CD4-positive, CD25-positive, alpha-beta regulatory T cell (primary cell): ENCODE measurements around the gene OOSP4A. TPM values are rescaled to one million over a fixed set of nuclear protein-coding genes. Genes with fewer than 3 reads are reported as not detected.

Experiments
- ATAC-seq, 2 donors: fragments of 150-1000 bp; cut with Tn5 transposase; one replicate each; pipeline ENCODE4 v1.10.0; 2021; ENCODE audit warnings: low read depth in 2 of 2, moderate number of reproducible peaks in 2 of 2, moderate library complexity in 1 of 2
- DNase-seq, 3 donors: peaks; one replicate each; pipeline versions ENCODE4 v3.0.0 to v3.0.0-alpha.2; 2012 to 2022; ENCODE audit warnings: mixed read lengths in 1 of 3
- H3K27ac ChIP-seq: one replicate; pipeline ENCODE4 v1.7.0; 2013; ENCODE audit warnings: mild to moderate bottlenecking, low read length; ENCODE audit not compliant: insufficient read depth, poor library complexity, severe bottlenecking
- H3K27me3 ChIP-seq: one replicate; pipeline ENCODE4 v1.7.0; 2013; ENCODE audit warnings: low read length; ENCODE audit not compliant: control insufficient read depth, insufficient read depth
- H3K36me3 ChIP-seq: one replicate; pipeline ENCODE4 v1.7.0; 2013; ENCODE audit warnings: mild to moderate bottlenecking, low read length, moderate library complexity; ENCODE audit not compliant: control insufficient read depth, insufficient read depth
- H3K4me1 ChIP-seq: 2 replicates; pipeline ENCODE4 v1.7.0; 2013; ENCODE audit warnings: mild to moderate bottlenecking, low read length; ENCODE audit not compliant: insufficient read depth, control insufficient read depth, poor library complexity, severe bottlenecking
- H3K4me3 ChIP-seq: one replicate; pipeline ENCODE4 v1.7.0; 2013; ENCODE audit warnings: low read depth, mild to moderate bottlenecking, low read length, moderate library complexity
- H3K9me3 ChIP-seq, 2 experiments: 1 replicate in 1 of 2; 2 replicates in 1 of 2; pipeline ENCODE4 v1.7.0; 2013; ENCODE audit warnings: low read length in 2 of 2, mild to moderate bottlenecking in 1 of 2, moderate library complexity in 1 of 2; ENCODE audit not compliant: control insufficient read depth in 2 of 2
- H3K27ac Mint-ChIP-seq, 3 donors: one replicate each; pipeline ENCODE4 v1.8.0; 2020 to 2022; ENCODE audit warnings: mild to moderate bottlenecking in 3 of 3, mixed read lengths in 3 of 3, moderate library complexity in 2 of 3
- H3K27me3 Mint-ChIP-seq: one replicate; pipeline ENCODE4 v1.8.0; 2022; ENCODE audit warnings: mild to moderate bottlenecking, mixed read lengths
- H3K36me3 Mint-ChIP-seq: one replicate; pipeline ENCODE4 v1.8.0; 2020; ENCODE audit warnings: mixed read lengths
- H3K4me1 Mint-ChIP-seq, 4 donors: one replicate each; pipeline ENCODE4 v1.8.0; 2020 to 2022; ENCODE audit warnings: mixed read lengths in 4 of 4, mild to moderate bottlenecking in 1 of 4
- H3K4me3 Mint-ChIP-seq, 4 donors: one replicate each; pipeline ENCODE4 v1.8.0; 2020 to 2022; ENCODE audit warnings: mild to moderate bottlenecking in 4 of 4, mixed read lengths in 4 of 4, moderate library complexity in 3 of 4
- H3K9me3 Mint-ChIP-seq, 7 donors: one replicate each; pipeline ENCODE4 v1.8.0; 2020 to 2022; ENCODE audit warnings: mixed read lengths in 7 of 7, mild to moderate bottlenecking in 3 of 7, moderate library complexity in 2 of 7
- polyA plus RNA-seq, 4 donors: library from polyadenylated mRNA; unstranded; fragments of 300-500 nt; fragmentation: Illumina TruSeq; gene quantifications; one replicate each; pipeline ENCODE4 v1.2.3, GENCODE V29; 2021
- total RNA-seq: library from RNA; stranded (reverse); gene quantifications from one replicate; pipeline ENCODE4 v1.2.3, GENCODE V29; 2022

OOSP4A gene
- total and polyA plus RNA-seq, 5 donors from 2014 or later = not detected

DNA sequence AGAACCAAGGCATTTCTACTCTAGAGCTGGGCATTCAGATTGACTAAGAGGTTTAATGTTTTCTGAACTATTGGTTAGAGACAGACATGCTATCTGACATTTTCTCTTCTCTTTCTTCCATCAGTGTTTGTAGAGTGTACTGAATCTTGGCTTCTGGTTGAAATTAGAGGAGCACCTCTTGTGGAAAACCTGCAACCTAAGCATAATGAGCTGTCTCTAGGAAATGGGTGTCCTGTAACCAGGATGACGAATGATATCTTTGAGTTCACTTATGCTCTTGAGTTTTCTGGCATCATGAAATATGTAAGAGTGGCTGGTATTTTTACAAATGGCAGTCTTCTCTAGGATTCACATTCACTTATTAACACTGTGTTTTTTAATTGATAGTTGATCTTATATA is 19.4 kb downstream of the OOSP4A start:
- H3K4me3 ChIP-seq = no peak overlapping the region
- H3K9me3 Mint-ChIP-seq = peaks cover 0 to 1% (median 0%) of the 10 kb centered on the region in 7 donors
- peaks cover 9% of the 10 kb centered on the region for H3K27me3 Mint-ChIP-seq
- no peak overlapping the region for H3K27ac Mint-ChIP-seq
- H3K4me1 Mint-ChIP-seq = no peaks in the 10 kb centered on the region
- H3K27me3 ChIP-seq = peaks cover 2% of the 10 kb centered on the region
- DNase-seq (no peak), ATAC-seq (no peak)
- no peak overlapping the region for H3K4me3 Mint-ChIP-seq
- no peak overlapping the region for H3K27ac ChIP-seq
- no peaks in the 10 kb centered on the region for H3K36me3 ChIP-seq
- no peaks in the 10 kb centered on the region for H3K4me1 ChIP-seq
- H3K36me3 Mint-ChIP-seq = no peaks in the 10 kb centered on the region
- H3K9me3 ChIP-seq = no peaks in the 10 kb centered on the region

DNA sequence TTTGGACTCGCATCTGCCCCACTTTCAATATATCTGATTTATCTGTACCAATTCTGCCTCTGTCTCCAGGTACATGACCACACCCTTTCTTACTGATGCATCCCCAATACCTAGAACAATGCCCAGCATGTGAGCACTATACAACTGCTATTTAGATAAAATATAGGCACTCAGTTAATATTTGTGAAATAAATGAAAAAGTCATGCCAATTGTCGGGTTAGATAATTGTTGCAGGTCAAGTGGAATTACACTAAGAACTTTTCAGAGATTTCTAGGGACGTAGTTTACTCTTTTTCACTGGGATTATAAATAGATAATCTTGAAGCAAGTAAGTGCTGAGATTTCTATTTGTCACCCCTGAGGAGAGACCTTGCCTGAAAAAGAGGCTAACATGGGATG is 20.5 kb downstream of the OOSP4A start:
- H3K27ac ChIP-seq = no peak overlapping the region
- DNase-seq (no peak), ATAC-seq (no peak)
- H3K27ac Mint-ChIP-seq = no peak overlapping the region
- H3K4me3 Mint-ChIP-seq = no peak overlapping the region
- H3K9me3 Mint-ChIP-seq = peaks cover 0 to 6% (median 0%) of the 10 kb centered on the region in 7 donors
- peaks cover 3% of the 10 kb centered on the region for H3K27me3 Mint-ChIP-seq
- no peaks in the 10 kb centered on the region for H3K36me3 Mint-ChIP-seq
- no peaks in the 10 kb centered on the region for H3K9me3 ChIP-seq
- H3K27me3 ChIP-seq = peaks cover 2% of the 10 kb centered on the region
- no peak overlapping the region for H3K4me3 ChIP-seq
- H3K4me1 ChIP-seq = no peaks in the 10 kb centered on the region
- H3K36me3 ChIP-seq = no peaks in the 10 kb centered on the region
- no peaks in the 10 kb centered on the region for H3K4me1 Mint-ChIP-seq

DNA sequence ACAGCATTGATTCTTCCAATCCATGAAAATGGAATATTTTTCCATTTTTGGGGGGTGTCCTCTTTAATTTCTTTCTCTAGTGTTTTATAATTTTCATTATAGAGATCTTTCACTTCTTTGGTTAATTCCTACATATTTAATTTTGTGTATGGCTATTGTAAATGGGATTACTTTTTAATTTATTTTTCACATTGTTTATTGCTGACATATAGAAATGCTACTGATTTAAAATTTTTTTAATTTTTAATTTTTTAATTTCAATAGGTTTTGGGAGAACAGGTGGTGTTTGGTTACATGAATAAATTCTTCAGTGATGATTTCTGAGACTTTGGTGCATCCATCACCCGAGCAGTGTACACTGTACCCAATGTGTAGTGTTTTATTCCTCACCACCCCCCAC is 26.6 kb downstream of the OOSP4A start:
- DNase-seq = no peak
- H3K4me1 Mint-ChIP-seq = no peaks in the 10 kb centered on the region
- H3K36me3 Mint-ChIP-seq = no peaks in the 10 kb centered on the region
- Histone ChIP-seq H3K36me3 (no peaks in the 10 kb centered on the region), H3K4me3 (no peak overlapping the region), H3K9me3 (no peaks in the 10 kb centered on the region), H3K4me1 (no peaks in the 10 kb centered on the region), H3K27me3 (no peaks in the 10 kb centered on the region), H3K27ac (no peak overlapping the region)
- H3K9me3 Mint-ChIP-seq = peaks cover 0 to 16% (median 7%) of the 10 kb centered on the region in 7 donors
- no peak for ATAC-seq
- H3K4me3 Mint-ChIP-seq = no peak overlapping the region
- H3K27me3 Mint-ChIP-seq = no peaks in the 10 kb centered on the region
- no peak overlapping the region for H3K27ac Mint-ChIP-seq

DNA sequence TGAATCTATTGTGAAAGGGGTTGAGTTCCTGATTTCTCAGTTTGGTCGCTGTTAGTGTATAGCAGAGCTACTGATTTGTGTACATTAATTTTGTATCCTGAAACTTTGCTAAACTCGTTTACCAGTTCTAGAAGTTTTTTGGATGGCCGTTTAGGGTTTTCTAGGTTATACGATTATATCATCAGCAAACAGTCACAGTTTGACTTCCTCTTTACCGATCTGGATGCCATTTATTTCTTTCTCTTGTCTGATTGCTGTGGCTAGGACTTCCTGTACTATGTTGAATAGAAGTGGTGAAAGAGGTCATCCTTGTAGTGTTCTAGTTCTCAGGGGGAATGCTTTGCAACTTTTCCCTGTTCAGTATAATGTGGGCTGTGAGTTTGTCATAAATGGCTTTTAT is 28.6 kb downstream of the OOSP4A start:
- Mint-ChIP-seq H3K36me3 (no peaks in the 10 kb centered on the region), H3K9me3 (peaks cover 0 to 16% (median 7%) of the 10 kb centered on the region in 7 donors), H3K4me3 (no peak overlapping the region), H3K27me3 (no peaks in the 10 kb centered on the region), H3K27ac (no peak overlapping the region), H3K4me1 (no peaks in the 10 kb centered on the region)
- no peak for ATAC-seq
- no peak for DNase-seq
- no peaks in the 10 kb centered on the region for H3K27me3 ChIP-seq
- no peaks in the 10 kb centered on the region for H3K36me3 ChIP-seq
- H3K9me3 ChIP-seq = no peaks in the 10 kb centered on the region
- no peaks in the 10 kb centered on the region for H3K4me1 ChIP-seq
- H3K4me3 ChIP-seq = no peak overlapping the region
- H3K27ac ChIP-seq = no peak overlapping the region

DNA sequence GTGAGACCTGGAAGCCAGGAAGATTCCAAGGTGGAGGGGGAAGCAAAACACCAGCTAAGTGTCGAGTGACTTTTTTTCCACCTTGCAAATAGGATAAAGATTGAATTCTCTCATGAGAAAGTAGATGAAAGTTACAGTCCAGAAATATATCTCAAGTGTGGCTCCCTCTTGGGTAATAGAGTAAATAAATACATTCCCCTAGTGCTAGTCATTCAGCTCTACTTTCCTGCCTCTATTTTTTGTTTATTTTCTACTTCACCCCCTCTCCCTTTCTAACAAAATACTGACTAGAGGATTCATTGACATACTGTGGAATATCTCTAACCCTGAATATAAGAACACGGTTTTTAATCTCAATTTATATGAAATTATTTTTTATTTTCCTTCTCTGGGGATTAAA is 34.0 kb downstream of the OOSP4A start:
- Mint-ChIP-seq H3K27ac (no peak overlapping the region), H3K4me1 (no peaks in the 10 kb centered on the region), H3K36me3 (no peaks in the 10 kb centered on the region), H3K9me3 (peaks cover 0 to 3% (median 0%) of the 10 kb centered on the region in 7 donors), H3K4me3 (no peak overlapping the region), H3K27me3 (no peaks in the 10 kb centered on the region)
- ATAC-seq (no peak), DNase-seq (no peak)
- no peak overlapping the region for H3K4me3 ChIP-seq
- no peaks in the 10 kb centered on the region for H3K36me3 ChIP-seq
- no peaks in the 10 kb centered on the region for H3K9me3 ChIP-seq
- no peaks in the 10 kb centered on the region for H3K4me1 ChIP-seq
- H3K27ac ChIP-seq = no peak overlapping the region
- no peaks in the 10 kb centered on the region for H3K27me3 ChIP-seq

DNA sequence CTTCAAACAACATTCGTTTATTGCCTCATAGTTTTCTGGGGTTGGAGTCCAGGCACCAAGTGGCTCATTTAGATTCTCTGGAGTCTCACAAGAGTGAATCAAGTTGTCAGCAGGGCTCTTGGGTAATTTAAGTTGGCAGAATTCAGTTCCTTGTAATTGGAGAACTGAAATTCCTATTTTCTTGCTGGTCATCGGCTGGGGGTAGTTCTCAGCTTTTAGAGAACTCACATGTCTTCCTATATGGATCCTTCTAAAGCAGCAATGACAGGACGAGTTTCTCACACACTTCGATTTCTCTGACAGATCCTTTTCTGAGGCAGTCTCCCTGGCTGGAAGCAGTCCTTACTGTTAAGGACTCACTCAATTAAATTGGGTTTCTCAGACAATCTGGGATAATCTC is 35.9 kb downstream of the OOSP4A start:
- H3K9me3 ChIP-seq = no peaks in the 10 kb centered on the region
- ATAC-seq (no peak), DNase-seq (no peak)
- H3K4me1 ChIP-seq = no peaks in the 10 kb centered on the region
- Mint-ChIP-seq H3K27ac (no peak overlapping the region), H3K36me3 (no peaks in the 10 kb centered on the region), H3K4me1 (no peaks in the 10 kb centered on the region), H3K9me3 (peaks cover 0 to under 1% (median 0%) of the 10 kb centered on the region in 7 donors), H3K27me3 (no peaks in the 10 kb centered on the region), H3K4me3 (no peak overlapping the region)
- H3K36me3 ChIP-seq = no peaks in the 10 kb centered on the region
- no peak overlapping the region for H3K4me3 ChIP-seq
- H3K27ac ChIP-seq = no peak overlapping the region
- no peaks in the 10 kb centered on the region for H3K27me3 ChIP-seq

DNA sequence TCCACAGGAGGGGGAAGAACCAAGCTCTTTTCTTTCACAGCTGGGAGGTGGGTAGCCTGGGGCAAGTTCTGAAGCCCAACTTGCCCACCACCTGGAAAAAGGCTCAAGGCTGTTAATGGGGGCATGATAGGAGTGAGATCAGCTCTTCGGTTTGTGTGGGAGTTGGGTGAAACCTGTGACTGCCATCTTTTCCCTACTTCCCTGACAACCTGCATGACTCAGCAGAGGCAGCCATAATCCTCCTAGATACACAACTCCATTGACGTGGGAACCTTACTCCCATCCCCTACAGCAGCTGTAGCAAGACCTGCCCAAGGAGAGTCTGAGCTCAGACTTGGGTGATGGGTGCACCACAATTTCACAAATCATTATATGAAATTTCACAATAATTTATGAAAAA is 39.9 kb downstream of the OOSP4A start:
- Histone ChIP-seq H3K27me3 (no peaks in the 10 kb centered on the region), H3K36me3 (no peaks in the 10 kb centered on the region), H3K9me3 (no peaks in the 10 kb centered on the region), H3K4me1 (no peaks in the 10 kb centered on the region), H3K27ac (no peak overlapping the region), H3K4me3 (no peak overlapping the region)
- no peak for ATAC-seq
- no peak for DNase-seq
- Mint-ChIP-seq H3K4me3 (no peak overlapping the region), H3K36me3 (no peaks in the 10 kb centered on the region), H3K9me3 (peaks cover 0 to 2% (median 0%) of the 10 kb centered on the region in 7 donors), H3K27me3 (no peaks in the 10 kb centered on the region), H3K27ac (no peak overlapping the region), H3K4me1 (no peaks in the 10 kb centered on the region)

DNA sequence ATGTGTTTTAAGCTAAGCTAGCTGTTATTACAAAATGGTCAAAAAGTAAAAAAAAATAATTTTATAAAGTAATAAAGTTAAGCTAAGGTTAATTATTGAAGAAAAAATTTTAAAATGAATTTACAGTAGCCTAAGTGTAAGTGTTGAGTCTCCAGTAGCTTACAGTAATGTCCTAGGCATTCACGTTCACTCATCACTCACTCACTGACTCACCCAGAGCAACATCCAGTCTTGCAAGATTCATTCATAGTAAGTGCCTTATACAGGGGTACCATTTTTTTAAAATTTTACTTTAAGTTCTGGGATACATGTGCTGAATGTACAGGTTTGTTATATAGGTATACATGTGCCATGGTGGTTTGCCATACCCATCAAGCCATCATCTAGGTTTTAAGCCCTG is 41.5 kb downstream of the OOSP4A start:
- no peaks in the 10 kb centered on the region for H3K9me3 ChIP-seq
- Mint-ChIP-seq H3K27ac (no peak overlapping the region), H3K4me3 (no peak overlapping the region), H3K36me3 (no peaks in the 10 kb centered on the region), H3K4me1 (no peaks in the 10 kb centered on the region), H3K9me3 (peaks cover 0 to 2% (median 1%) of the 10 kb centered on the region in 7 donors), H3K27me3 (no peaks in the 10 kb centered on the region)
- H3K27me3 ChIP-seq = no peaks in the 10 kb centered on the region
- H3K27ac ChIP-seq = no peak overlapping the region
- no peaks in the 10 kb centered on the region for H3K36me3 ChIP-seq
- ATAC-seq = no peak
- H3K4me1 ChIP-seq = no peaks in the 10 kb centered on the region
- H3K4me3 ChIP-seq = no peak overlapping the region
- DNase-seq = no peak
